K562 (cell line): ENCODE measurements around the gene FGR. TPM values are rescaled to one million over a fixed set of nuclear protein-coding genes. Genes with fewer than 3 reads are reported as not detected.
A peak's percentile ranks its signal among the peaks of the same experiment; 100 is the strongest.

Experiments used
- DDX20 ChIP-seq: fragments of 450-650 bp; IDR thresholded peaks from 2 replicates; pipeline ENCODE4 v1.6.1; 2016; ENCODE audit warnings: missing genetic modification characterization, low read depth, mild to moderate bottlenecking, missing compliant biosample characterization, moderate library complexity
- ETV6 ChIP-seq, 3 experiments: fragments of 150-350 bp in 1 of 3; sonication (generic) in 1 of 3; formaldehyde crosslinking in 1 of 3; IDR thresholded peaks; 2 replicates each; pipeline versions ENCODE4 v1.6.1 to v1.8.0; 2014 to 2022; ENCODE audit warnings: borderline replicate concordance in 2 of 3, low read depth in 2 of 3, antibody characterized with exemption in 1 of 3, low read length in 1 of 3, mild to moderate bottlenecking in 1 of 3, missing genetic modification reagents in 1 of 3
- NELFE ChIP-seq: IDR thresholded peaks from 2 replicates; pipeline ENCODE4 v1.6.1; 2011; ENCODE audit warnings: mild to moderate bottlenecking; ENCODE audit not compliant: insufficient read depth, insufficient read length
- NR4A1 ChIP-seq, 2 experiments: fragments of 250-450 bp in 1 of 2; fragments of 450-650 bp in 1 of 2; sonication (Bioruptor Pico) in 1 of 2; IDR thresholded peaks; 2 replicates each; pipeline versions ENCODE4 v1.4.0 to v1.6.1; 2016 to 2020; ENCODE audit warnings: mild to moderate bottlenecking in 2 of 2, missing compliant biosample characterization in 1 of 2, missing genetic modification characterization in 1 of 2, moderate library complexity in 1 of 2
- RBFOX2 ChIP-seq: fragments of 200-400 bp; formaldehyde crosslinking; IDR thresholded peaks from 2 replicates; pipeline ENCODE4 v1.6.1; 2017; ENCODE audit warnings: low read depth, mild to moderate bottlenecking, low read length, moderate library complexity
- SMAD4 ChIP-seq: fragments of 250-450 bp; sonication (Bioruptor Pico); conservative IDR thresholded peaks from 2 replicates; pipeline ENCODE4 v1.8.0; 2021; ENCODE audit warnings: inconsistent platforms, mild to moderate bottlenecking, moderate library complexity
- polyA plus RNA-seq, 8 experiments: library from polyadenylated mRNA; depleted of rRNA in 4 of 8; stranded (reverse) in 5 of 8; unstranded in 3 of 8; fragments of >200 nt; fragmentation: Nextera tagmentation in 2 of 8; fragmentation: Illumina TruSeq in 1 of 8; extraction: Ambion mirVana in 2 of 8; extraction: Trizol in 1 of 8; gene quantifications; 2 replicates each; pipeline versions ENCODE4 v1.2.1 to v1.2.3, GENCODE V29; 2011 to 2014; ENCODE audit warnings: inconsistent platforms in 1 of 8, missing spikeins in 1 of 8
- total RNA-seq, 7 experiments: library from RNA; depleted of rRNA in 6 of 7; stranded (reverse); fragments of >200 nt in 6 of 7; fragmentation: Illumina TruSeq in 2 of 7; extraction: Trizol in 2 of 7; gene quantifications; 2 replicates each; pipeline versions ENCODE4 v1.2.1 to v1.2.3, GENCODE V29; 2011 to 2021; ENCODE audit warnings: low replicate concordance in 1 of 7
- TF ChIP-seq, protein P1 (sequence below), 2 experiments: fragments of 450-650 bp; formaldehyde crosslinking in 1 of 2; IDR thresholded peaks; 2 replicates each; pipeline versions ENCODE4 v1.4.0 to v1.6.1; 2014 to 2020; ENCODE audit warnings: mild to moderate bottlenecking in 2 of 2, borderline replicate concordance in 1 of 2, low read depth in 1 of 2
- TF ChIP-seq, protein P2 (sequence below): fragments of 250-450 bp; sonication (Bioruptor Pico); IDR thresholded peaks from 2 replicates; pipeline ENCODE4 v1.5.0; 2022; ENCODE audit warnings: mild to moderate bottlenecking
- TF ChIP-seq, protein P3 (sequence below), 3 experiments: IDR thresholded peaks in 2 of 3; conservative IDR thresholded peaks in 1 of 3; 2 replicates each; pipeline ENCODE4 v1.5.1; 2011 to 2012; ENCODE audit warnings: low read length in 3 of 3, mild to moderate bottlenecking in 3 of 3, control low read depth in 2 of 3, improper control_type of control experiment in 1 of 3, inconsistent platforms in 1 of 3, low read depth in 1 of 3, mixed read lengths in 1 of 3, moderate library complexity in 1 of 3; ENCODE audit not compliant: insufficient read depth in 2 of 3
- TF ChIP-seq, protein P4 (sequence below): sonication (generic); formaldehyde crosslinking; IDR thresholded peaks from 2 replicates; pipeline ENCODE4 v1.8.1; 2023; ENCODE audit warnings: mild to moderate bottlenecking, missing genetic modification reagents

Gene FGR
- total and polyA plus RNA-seq, 9 of the 15 experiments (the other 6 are each of a cell fraction or from before 2014, with no cell fraction given), result 0.04 to 0.11 TPM; not detected in 7

DNA sequence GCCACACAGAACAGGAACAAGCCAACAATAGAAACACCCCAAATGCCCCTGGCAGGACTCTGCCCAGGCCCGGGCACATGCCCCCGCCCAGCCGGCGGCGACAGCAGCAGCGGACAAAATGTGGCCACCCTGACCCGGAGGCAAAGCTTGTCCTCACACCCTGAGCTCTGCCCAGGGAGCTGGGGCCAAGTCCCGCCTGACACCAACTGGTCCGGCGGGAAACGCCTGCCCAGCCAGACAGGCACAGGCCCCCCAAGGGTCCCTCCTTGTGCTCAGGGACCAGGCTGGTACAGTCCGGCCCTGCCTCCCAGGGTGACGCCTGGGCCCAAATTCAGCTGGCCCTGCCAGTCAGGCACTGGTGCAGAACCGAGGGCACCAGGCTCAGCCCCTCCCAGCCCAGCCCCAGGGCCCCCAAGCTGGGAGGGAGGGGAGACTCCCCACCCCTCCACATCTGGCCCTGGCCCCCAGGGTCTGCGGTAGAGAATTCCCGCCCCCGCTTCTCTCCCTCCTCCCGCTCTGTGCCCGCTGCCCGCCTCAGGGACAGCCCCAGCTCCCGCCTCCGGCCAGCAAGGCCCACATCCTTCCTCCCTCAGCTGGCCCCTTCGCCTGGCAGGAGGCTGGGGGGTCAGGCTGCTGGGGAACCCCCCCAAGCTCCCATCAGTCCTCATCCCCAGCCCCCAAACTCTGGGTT, 33.1 kb downstream of the FGR start (continued):
- peak; percentile 65 for TF ChIP-seq RBFOX2
- TF ChIP-seq NELFE, result no peak
- no peak for TF ChIP-seq ETV6 (IDR thresholded peaks at IDR 0.05; ENCODE audit: borderline replicate concordance in 1 of 2, low read depth in 2 of 2, low read length in 1 of 2)
- no peak for TF ChIP-seq ETV6 (CRISPR knock-in tag; IDR thresholded peaks at IDR 0.05; ENCODE audit: borderline replicate concordance)
- no peak for TF ChIP-seq NR4A1 (CRISPR knock-in tag; IDR thresholded peaks at IDR 0.05)
- no peak for TF ChIP-seq NR4A1 (tag; IDR thresholded peaks at IDR 0.05)
- TF ChIP-seq DDX20, result no peak
- TF ChIP-seq, protein P1, sequence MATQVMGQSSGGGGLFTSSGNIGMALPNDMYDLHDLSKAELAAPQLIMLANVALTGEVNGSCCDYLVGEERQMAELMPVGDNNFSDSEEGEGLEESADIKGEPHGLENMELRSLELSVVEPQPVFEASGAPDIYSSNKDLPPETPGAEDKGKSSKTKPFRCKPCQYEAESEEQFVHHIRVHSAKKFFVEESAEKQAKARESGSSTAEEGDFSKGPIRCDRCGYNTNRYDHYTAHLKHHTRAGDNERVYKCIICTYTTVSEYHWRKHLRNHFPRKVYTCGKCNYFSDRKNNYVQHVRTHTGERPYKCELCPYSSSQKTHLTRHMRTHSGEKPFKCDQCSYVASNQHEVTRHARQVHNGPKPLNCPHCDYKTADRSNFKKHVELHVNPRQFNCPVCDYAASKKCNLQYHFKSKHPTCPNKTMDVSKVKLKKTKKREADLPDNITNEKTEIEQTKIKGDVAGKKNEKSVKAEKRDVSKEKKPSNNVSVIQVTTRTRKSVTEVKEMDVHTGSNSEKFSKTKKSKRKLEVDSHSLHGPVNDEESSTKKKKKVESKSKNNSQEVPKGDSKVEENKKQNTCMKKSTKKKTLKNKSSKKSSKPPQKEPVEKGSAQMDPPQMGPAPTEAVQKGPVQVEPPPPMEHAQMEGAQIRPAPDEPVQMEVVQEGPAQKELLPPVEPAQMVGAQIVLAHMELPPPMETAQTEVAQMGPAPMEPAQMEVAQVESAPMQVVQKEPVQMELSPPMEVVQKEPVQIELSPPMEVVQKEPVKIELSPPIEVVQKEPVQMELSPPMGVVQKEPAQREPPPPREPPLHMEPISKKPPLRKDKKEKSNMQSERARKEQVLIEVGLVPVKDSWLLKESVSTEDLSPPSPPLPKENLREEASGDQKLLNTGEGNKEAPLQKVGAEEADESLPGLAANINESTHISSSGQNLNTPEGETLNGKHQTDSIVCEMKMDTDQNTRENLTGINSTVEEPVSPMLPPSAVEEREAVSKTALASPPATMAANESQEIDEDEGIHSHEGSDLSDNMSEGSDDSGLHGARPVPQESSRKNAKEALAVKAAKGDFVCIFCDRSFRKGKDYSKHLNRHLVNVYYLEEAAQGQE (IDR thresholded peaks at IDR 0.05; ENCODE audit: borderline replicate concordance), result no peak
- TF ChIP-seq, protein P1 (CRISPR knock-in tag; IDR thresholded peaks at IDR 0.05; ENCODE audit: low read depth), result no peak
- TF ChIP-seq, protein P2, sequence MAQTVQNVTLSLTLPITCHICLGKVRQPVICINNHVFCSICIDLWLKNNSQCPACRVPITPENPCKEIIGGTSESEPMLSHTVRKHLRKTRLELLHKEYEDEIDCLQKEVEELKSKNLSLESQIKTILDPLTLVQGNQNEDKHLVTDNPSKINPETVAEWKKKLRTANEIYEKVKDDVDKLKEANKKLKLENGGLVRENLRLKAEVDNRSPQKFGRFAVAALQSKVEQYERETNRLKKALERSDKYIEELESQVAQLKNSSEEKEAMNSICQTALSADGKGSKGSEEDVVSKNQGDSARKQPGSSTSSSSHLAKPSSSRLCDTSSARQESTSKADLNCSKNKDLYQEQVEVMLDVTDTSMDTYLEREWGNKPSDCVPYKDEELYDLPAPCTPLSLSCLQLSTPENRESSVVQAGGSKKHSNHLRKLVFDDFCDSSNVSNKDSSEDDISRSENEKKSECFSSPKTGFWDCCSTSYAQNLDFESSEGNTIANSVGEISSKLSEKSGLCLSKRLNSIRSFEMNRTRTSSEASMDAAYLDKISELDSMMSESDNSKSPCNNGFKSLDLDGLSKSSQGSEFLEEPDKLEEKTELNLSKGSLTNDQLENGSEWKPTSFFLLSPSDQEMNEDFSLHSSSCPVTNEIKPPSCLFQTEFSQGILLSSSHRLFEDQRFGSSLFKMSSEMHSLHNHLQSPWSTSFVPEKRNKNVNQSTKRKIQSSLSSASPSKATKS, result no peak
- TF ChIP-seq SMAD4 (CRISPR knock-in tag), result no peak
- TF ChIP-seq, protein P3, sequence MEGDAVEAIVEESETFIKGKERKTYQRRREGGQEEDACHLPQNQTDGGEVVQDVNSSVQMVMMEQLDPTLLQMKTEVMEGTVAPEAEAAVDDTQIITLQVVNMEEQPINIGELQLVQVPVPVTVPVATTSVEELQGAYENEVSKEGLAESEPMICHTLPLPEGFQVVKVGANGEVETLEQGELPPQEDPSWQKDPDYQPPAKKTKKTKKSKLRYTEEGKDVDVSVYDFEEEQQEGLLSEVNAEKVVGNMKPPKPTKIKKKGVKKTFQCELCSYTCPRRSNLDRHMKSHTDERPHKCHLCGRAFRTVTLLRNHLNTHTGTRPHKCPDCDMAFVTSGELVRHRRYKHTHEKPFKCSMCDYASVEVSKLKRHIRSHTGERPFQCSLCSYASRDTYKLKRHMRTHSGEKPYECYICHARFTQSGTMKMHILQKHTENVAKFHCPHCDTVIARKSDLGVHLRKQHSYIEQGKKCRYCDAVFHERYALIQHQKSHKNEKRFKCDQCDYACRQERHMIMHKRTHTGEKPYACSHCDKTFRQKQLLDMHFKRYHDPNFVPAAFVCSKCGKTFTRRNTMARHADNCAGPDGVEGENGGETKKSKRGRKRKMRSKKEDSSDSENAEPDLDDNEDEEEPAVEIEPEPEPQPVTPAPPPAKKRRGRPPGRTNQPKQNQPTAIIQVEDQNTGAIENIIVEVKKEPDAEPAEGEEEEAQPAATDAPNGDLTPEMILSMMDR (IDR thresholded peaks at IDR 0.05 in 2 of 3, conservative IDR thresholded peaks at IDR 0.05 in 1 of 3; ENCODE audit: insufficient read depth in 2 of 3, low read depth in 1 of 3, low read length in 3 of 3), result no peak
- TF ChIP-seq, protein P4, sequence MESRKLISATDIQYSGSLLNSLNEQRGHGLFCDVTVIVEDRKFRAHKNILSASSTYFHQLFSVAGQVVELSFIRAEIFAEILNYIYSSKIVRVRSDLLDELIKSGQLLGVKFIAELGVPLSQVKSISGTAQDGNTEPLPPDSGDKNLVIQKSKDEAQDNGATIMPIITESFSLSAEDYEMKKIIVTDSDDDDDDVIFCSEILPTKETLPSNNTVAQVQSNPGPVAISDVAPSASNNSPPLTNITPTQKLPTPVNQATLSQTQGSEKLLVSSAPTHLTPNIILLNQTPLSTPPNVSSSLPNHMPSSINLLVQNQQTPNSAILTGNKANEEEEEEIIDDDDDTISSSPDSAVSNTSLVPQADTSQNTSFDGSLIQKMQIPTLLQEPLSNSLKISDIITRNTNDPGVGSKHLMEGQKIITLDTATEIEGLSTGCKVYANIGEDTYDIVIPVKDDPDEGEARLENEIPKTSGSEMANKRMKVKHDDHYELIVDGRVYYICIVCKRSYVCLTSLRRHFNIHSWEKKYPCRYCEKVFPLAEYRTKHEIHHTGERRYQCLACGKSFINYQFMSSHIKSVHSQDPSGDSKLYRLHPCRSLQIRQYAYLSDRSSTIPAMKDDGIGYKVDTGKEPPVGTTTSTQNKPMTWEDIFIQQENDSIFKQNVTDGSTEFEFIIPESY (CRISPR knock-in tag), result peak; percentile 61; the same call in 1 of the 2 replicates
